ENCODE results near the gene MYF6.
"Not testable (repeated sequence)": the region's sequence is repeated elsewhere in the genome, so short reads cannot be mapped to it uniquely, and the experiment has no call there.

MYF6 gene

GRCh38 chr12:80707126-80707829, at the start of gene MYF6:
MYF6 (plus strand) TSS chr12:80707634; CDS start chr12:80707720, 86 bp downstream.
- no peak for DNase-seq (ENCODE audit: low read depth in 2 of 2)

DNA sequence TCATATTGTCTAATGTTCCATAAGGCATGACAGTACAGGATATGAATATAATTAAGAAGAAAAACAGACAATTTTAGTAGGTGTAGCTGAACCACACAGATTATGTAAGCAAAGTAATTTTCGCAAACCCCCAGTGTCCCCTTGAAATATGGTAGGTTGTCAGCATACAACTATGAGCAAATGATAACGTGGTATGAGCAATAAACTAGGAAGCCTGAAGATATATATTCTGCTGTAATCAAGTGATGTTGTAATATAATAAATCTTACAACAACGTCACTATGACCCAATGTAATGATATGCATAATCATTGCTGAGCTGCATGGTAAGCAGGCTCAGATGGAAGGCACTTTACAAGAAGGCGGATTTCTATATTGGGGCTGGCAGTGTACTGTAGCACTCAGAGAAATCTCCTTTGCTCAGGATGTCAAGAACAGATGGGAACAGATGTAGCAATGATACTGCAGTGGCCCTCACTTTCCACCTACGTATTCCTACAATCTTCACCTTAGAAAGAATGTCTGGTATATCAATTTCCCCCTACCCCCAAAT, 47.8 kb upstream of the MYF6 start:
- no peak for DNase-seq (ENCODE audit: low read depth in 2 of 2)

GRCh38 chr12:80662586-80662985, 44.8 kb upstream of the MYF6 start:
- DNase-seq (ENCODE audit: low read depth in 2 of 2) = no peak

DNA sequence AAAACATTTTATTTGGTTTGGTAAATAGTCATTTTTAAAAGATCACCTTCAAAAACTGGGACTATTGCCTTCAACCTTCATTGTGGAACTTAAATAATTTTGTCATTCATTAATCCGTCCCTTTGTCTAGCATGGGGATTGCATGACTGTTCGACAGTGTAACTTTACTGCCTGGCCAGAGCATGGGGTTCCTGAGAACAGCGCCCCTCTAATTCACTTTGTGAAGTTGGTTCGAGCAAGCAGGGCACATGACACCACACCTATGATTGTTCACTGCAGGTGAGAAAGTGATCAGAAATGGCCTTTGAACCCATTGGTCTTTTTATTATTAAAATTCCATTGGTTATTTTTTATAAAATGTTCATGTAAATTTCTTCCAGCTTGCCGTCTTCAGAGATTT, 37.2 kb upstream of the MYF6 start:
- no peak for DNase-seq (ENCODE audit: low read depth in 2 of 2)

DNA sequence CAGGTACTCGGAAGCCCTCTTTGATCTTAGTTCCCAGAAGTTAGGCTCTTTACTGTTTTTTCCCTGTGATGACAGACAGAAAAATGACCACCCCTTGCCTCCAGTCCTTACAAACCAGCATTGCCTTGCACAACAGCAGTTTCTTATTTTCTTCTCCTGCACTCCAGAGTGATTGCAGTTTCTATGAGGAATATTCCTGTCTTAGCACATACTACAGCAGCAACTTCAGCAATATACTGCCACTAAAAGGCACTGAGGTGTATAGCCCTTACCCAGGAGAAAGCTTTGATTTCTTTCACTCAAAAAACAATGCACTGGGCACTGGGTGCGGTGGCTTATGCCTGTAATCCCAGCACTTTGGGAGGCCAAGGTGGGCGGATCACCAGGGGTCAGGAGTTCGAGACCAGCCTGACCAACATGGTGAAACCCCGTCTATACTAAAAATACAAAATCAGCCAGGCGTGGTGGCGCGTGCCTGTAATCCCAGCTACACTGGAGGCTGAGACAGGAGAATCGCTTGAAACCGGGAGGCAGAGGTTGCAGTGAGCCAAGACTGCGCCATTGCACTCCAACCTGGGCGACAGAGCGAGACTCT, 31.3 kb upstream of the MYF6 start:
- DNase-seq (ENCODE audit: low read depth in 2 of 2) = not testable (repeated sequence)

- DNase-seq (ENCODE audit: low read depth in 2 of 2) = no peak
Measured at GRCh38 chr12:80676856-80677255, 30.6 kb upstream of the MYF6 start.

DNA sequence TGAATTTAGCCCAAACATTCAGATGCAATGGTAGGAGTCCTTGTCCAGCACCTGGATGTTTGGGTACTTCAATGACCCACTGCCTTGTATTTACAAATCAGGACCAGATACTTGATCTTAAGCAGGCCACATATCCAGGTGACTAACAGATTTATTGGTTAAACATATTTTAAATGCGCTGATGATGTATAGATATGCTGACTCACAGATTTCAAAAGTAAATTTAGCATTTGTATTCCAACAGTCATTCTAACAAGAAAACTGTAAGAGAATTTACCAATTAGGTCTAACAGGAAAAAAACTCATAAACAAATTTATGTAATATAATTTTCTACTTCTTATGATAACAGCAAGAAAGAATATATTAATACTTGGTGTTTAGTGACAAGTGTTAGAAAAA, 29.4 kb upstream of the MYF6 start:
- no peak for DNase-seq (ENCODE audit: low read depth in 2 of 2)

GRCh38 chr12:80679346-80680131, 27.9 kb upstream of the MYF6 start:
- no peak for DNase-seq (ENCODE audit: low read depth in 2 of 2)

- DNase-seq (ENCODE audit: low read depth in 2 of 2) = no peak
Measured at GRCh38 chr12:80681287-80681686, 26.1 kb upstream of the MYF6 start.

- DNase-seq (ENCODE audit: low read depth in 2 of 2) = no peak
Measured at GRCh38 chr12:80681786-80682185, 25.6 kb upstream of the MYF6 start.

DNA sequence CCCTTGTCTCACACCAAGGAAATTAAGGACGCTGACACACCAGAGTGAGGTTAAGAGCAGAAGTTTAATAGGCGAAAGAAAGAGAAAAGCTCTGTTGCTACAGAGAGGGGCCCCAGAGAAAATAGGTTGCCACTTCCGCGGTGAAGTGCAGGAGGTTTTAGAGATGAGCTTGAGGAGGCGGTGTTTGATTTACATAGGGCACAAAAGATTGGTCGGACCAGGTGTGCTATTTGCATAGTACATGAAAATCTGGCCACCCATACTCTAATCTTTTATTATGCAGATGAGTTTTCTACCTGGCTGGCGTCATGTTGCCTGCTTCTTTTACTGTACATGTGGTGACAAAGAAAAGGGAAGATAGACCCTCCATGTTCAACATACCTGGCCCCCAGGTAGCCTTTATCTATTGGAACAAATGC, 23.3 kb upstream of the MYF6 start:
- no peak for DNase-seq (ENCODE audit: low read depth in 2 of 2)

DNA sequence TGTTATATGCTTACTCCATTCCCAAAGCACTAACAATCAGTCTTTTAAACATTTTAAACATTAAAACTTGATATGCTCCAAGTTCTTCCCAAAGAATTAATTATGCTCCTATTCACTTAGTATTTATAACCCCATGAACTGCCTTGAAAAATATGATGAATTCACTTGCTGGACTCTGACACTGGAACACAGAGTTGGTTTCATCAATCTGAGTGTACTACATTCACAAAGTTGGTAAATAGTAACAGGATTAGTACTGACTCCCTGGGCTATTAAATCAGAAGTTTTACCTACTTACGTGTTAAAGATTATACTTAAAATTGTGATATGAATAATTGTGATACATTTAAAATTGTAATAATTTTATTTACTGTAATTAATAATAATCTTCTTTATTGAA, 17.3 kb upstream of the MYF6 start:
- DNase-seq (ENCODE audit: low read depth in 2 of 2) = no peak

- DNase-seq (ENCODE audit: low read depth in 2 of 2) = no peak
Measured at GRCh38 chr12:80690513-80690912, 16.9 kb upstream of the MYF6 start.

- DNase-seq (ENCODE audit: low read depth in 2 of 2) = no peak
Measured at GRCh38 chr12:80692114-80692513, 15.3 kb upstream of the MYF6 start.

GRCh38 chr12:80697270-80697887, 10.1 kb upstream of the MYF6 start:
- DNase-seq (ENCODE audit: low read depth in 2 of 2) = no peak

- DNase-seq (ENCODE audit: low read depth in 2 of 2) = no peak
Measured at GRCh38 chr12:80698256-80698655, 9.2 kb upstream of the MYF6 start.

GRCh38 chr12:80698847-80699542, 8.4 kb upstream of the MYF6 start:
- DNase-seq (ENCODE audit: low read depth in 2 of 2) = no peak

DNA sequence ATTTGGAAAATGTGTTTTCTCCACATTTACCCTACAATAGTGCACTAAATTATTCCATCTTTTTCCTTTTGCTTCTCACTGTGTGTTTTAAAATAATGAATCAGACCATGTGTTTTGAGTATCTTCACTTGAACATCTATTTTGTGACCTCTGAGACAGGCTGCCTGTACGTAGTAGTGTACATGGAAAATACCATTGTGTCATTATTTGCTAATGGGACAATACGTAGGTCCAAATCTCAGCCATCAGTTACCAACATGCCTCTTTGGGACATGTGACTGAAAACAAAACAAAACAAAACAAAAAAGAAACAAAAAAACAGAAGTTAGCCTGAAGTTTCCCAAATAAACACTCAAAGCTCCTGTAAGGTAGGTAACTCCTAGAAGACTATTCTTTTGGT, 7.1 kb upstream of the MYF6 start:
- no peak for DNase-seq (ENCODE audit: low read depth in 2 of 2)

- DNase-seq (ENCODE audit: low read depth in 2 of 2) = no peak
Measured at GRCh38 chr12:80701388-80701787, 6.0 kb upstream of the MYF6 start.

DNA sequence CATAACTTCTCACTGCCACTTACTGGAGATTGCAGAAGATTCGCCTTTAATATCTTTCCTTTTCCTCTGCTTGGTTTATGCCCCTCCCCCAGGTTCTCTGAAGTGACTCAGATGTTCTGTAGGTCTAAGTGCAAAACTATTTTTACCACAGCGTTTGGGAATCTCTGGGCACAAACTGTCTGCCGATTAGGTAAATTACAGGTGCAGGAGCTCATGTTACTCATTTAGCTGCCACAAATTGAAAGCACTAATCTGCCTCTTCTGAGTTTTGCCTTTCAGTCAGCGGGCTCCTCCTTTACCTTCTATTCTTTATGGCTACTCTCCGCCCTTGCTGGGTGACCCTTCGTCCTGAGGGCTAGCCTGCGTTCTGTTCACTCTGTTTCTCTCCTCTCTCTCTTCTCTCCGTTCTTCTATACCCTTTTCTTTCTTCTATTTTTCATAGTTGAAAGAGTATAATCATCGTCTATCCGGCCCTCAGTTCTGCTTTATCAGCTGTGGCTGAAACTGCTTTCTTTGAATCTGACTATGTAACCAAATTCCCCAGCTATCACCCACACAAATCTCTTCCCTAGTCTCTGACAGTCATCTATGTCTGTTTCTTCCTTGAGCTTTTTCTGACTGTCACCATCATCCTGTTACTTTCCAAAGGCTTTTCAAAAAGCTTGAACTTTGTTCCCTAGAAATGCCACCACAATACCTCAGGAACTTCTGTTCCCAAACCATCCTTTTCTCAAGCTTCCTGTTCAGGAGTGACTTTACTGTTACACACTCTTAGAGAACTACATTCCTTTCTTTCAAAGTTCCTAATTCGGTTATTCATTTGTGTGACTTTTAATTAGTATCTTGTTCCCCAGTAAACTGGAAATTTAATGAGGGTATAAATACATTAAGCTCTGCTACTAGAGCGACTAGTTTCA, 4.3 kb upstream of the MYF6 start:
- no peak for DNase-seq (ENCODE audit: low read depth in 2 of 2)

Data from stimulated activated CD4-positive, alpha-beta T cell treated with anti-CD3 and anti-CD28 coated beads, Interleukin-1b, Interleukin-23, amount 100 ng/mL, for 4 hours (primary cell).